PC-3 (cell line): ENCODE results near the gene ACTL10.

Experiments
- CTCF ChIP-seq: fragments of 300-600 bp; sonication (generic); conservative IDR thresholded peaks from 2 replicates; pipeline ENCODE4 v1.5.1; 2017; ENCODE audit warnings: antibody characterized with exemption, low read depth, mild to moderate bottlenecking, low read length
- EZH2 ChIP-seq: fragments of 300-600 bp; sonication (generic); IDR thresholded peaks from one replicate; pipeline ENCODE4 v1.6.1; 2017; ENCODE audit warnings: antibody characterized with exemption, mild to moderate bottlenecking, low read length; ENCODE audit not compliant: unreplicated experiment
- EZH2phosphoT487 ChIP-seq: fragments of 300-600 bp; sonication (generic); IDR thresholded peaks from 2 replicates; pipeline ENCODE4 v1.6.1; 2018; ENCODE audit warnings: mild to moderate bottlenecking, antibody characterized with exemption, low read length, borderline replicate concordance

GRCh38 chr20:33660035-33660684 lies 6.6 kb upstream of the ACTL10 start:
- TF ChIP-seq CTCF (no peak), EZH2 (no peak), EZH2phosphoT487 (no peak)
